Activated T-helper 1 cell treated with anti-CD3 and anti-CD28 coated beads, Interleukin-12 subunit alpha, Interleukin-12 subunit beta, Interleukin-2, Interleukin-4 antibody, amounts not matched to agents 30 ng/mL and 10 ng/mL and 1 ng/mL, durations not matched to agents 14 hours and 24 hours and 36 hours (primary cell): ENCODE results near the gene RBSN. TPM values are rescaled to one million over a fixed set of nuclear protein-coding genes. Genes with fewer than 3 reads are reported as not detected.

ENCODE experiments used
- DNase-seq: peaks from one replicate; pipeline ENCODE4 v3.0.0; 2021; ENCODE audit warnings: low spot score
- H3K27ac Mint-ChIP-seq: one replicate; pipeline ENCODE4 v1.8.0; 2021; ENCODE audit warnings: mild to moderate bottlenecking, mixed read lengths
- H3K27me3 Mint-ChIP-seq: one replicate; pipeline ENCODE4 v1.8.0; 2022; ENCODE audit warnings: mild to moderate bottlenecking, moderate library complexity, mixed read lengths; ENCODE audit not compliant: insufficient read depth
- H3K36me3 Mint-ChIP-seq: one replicate; pipeline ENCODE4 v1.8.0; 2021; ENCODE audit warnings: low read depth, mixed read lengths
- H3K4me1 Mint-ChIP-seq: one replicate; pipeline ENCODE4 v1.8.0; 2021; ENCODE audit warnings: low read depth, mixed read lengths
- H3K4me3 Mint-ChIP-seq: one replicate; pipeline ENCODE4 v1.8.0; 2021; ENCODE audit warnings: mild to moderate bottlenecking, moderate library complexity, mixed read lengths
- H3K9me3 Mint-ChIP-seq: one replicate; pipeline ENCODE4 v1.8.0; 2021; ENCODE audit warnings: mixed read lengths
- intact Hi-C: fragments of 100-400 bp; cut with micrococcal nuclease; formaldehyde crosslinking; loops from one replicate; pipeline ENCODE4 v1.15.1; 2024
- total RNA-seq: library from RNA; stranded (reverse); gene quantifications from 2 replicates; pipeline ENCODE4 v1.2.3, GENCODE V29; 2022

RBSN gene
- total RNA-seq, 1 donor from 2014 or later = 11.7 TPM

- Mint-ChIP-seq H3K27ac (no peak overlapping the region), H3K4me1 (no peaks in the 10 kb centered on the region), H3K27me3 (peaks cover 14% of the 10 kb centered on the region), H3K36me3 (no peaks in the 10 kb centered on the region), H3K4me3 (no peak overlapping the region), H3K9me3 (no peaks in the 10 kb centered on the region)
- intact Hi-C loops = no loop called here
- no peak for DNase-seq
Measured at GRCh38 chr3:15113884-15114283, 14.9 kb upstream of the RBSN start.

- Mint-ChIP-seq H3K27ac (no peak overlapping the region), H3K36me3 (no peaks in the 10 kb centered on the region), H3K4me3 (no peak overlapping the region), H3K27me3 (peaks cover 14% of the 10 kb centered on the region), H3K4me1 (no peaks in the 10 kb centered on the region), H3K9me3 (no peaks in the 10 kb centered on the region)
- intact Hi-C loops = no loop called here
- DNase-seq = no peak
Measured at GRCh38 chr3:15113471-15113870, 14.5 kb upstream of the RBSN start.

- intact Hi-C loops = no loop called here
- H3K4me1 Mint-ChIP-seq = peaks cover 4% of the 10 kb centered on the region
- no peak overlapping the region for H3K27ac Mint-ChIP-seq
- H3K27me3 Mint-ChIP-seq = peaks cover 18% of the 10 kb centered on the region
- no peaks in the 10 kb centered on the region for H3K9me3 Mint-ChIP-seq
- H3K36me3 Mint-ChIP-seq = no peaks in the 10 kb centered on the region
- H3K4me3 Mint-ChIP-seq = no peak overlapping the region
- DNase-seq = no peak
Measured at GRCh38 chr3:15112011-15112410, 13.1 kb upstream of the RBSN start.

GRCh38 chr3:15110206-15110605, 11.3 kb upstream of the RBSN start:
- no peaks in the 10 kb centered on the region for H3K9me3 Mint-ChIP-seq
- H3K36me3 Mint-ChIP-seq = no peaks in the 10 kb centered on the region
- H3K27me3 Mint-ChIP-seq = peaks cover 18% of the 10 kb centered on the region
- DNase-seq = no peak
- intact Hi-C loops = no loop called here
- peaks cover 4% of the 10 kb centered on the region for H3K4me1 Mint-ChIP-seq
- H3K27ac Mint-ChIP-seq = no peak overlapping the region
- no peak overlapping the region for H3K4me3 Mint-ChIP-seq

- no peak for DNase-seq
- no peak overlapping the region for H3K27ac Mint-ChIP-seq
- no peaks in the 10 kb centered on the region for H3K36me3 Mint-ChIP-seq
- H3K9me3 Mint-ChIP-seq = no peaks in the 10 kb centered on the region
- peaks cover 4% of the 10 kb centered on the region for H3K4me1 Mint-ChIP-seq
- intact Hi-C loops = loop anchor here (1.0 to 10.0 kb wide), 5 partner anchors 97 to 448 kb away; partner anchors contain the start of gene CAPN7
- no peak overlapping the region for H3K4me3 Mint-ChIP-seq
- peaks cover 14% of the 10 kb centered on the region for H3K27me3 Mint-ChIP-seq
Measured at GRCh38 chr3:15108869-15109268, 9.9 kb upstream of the RBSN start.

- Mint-ChIP-seq H3K9me3 (no peaks in the 10 kb centered on the region), H3K27me3 (peaks cover 11% of the 10 kb centered on the region), H3K4me3 (no peak overlapping the region), H3K4me1 (peaks cover 4% of the 10 kb centered on the region), H3K36me3 (no peaks in the 10 kb centered on the region), H3K27ac (no peak overlapping the region)
- intact Hi-C loops = loop anchor here (1.0 to 10.0 kb wide), 5 partner anchors 98 to 449 kb away; partner anchors contain the start of gene CAPN7
- peak; percentile 55 for DNase-seq
Measured at GRCh38 chr3:15108082-15108545, 9.2 kb upstream of the RBSN start.

GRCh38 chr3:15107075-15107947, 8.4 kb upstream of the RBSN start:
- intact Hi-C loops = loop anchor here (5.0 to 10.0 kb wide), 3 partner anchors 135 to 450 kb away; no protein-coding TSS in a partner anchor

GRCh38 chr3:15102836-15103235, 3.9 kb upstream of the RBSN start:
- Mint-ChIP-seq H3K36me3 (peaks cover 4% of the 10 kb centered on the region), H3K27me3 (peaks cover 6% of the 10 kb centered on the region), H3K4me3 (no peak overlapping the region), H3K9me3 (no peaks in the 10 kb centered on the region), H3K4me1 (peaks cover 19% of the 10 kb centered on the region), H3K27ac (no peak overlapping the region)
- intact Hi-C loops = loop anchor here (10.0 kb wide), 1 partner anchor 162 kb away; no protein-coding TSS in a partner anchor
- no peak for DNase-seq

More at GRCh38 chr3:15107075-15107947, 8.4 kb upstream of the RBSN start:
- Mint-ChIP-seq H3K27me3 (peaks cover 9% of the 10 kb centered on the region), H3K36me3 (no peaks in the 10 kb centered on the region), H3K9me3 (no peaks in the 10 kb centered on the region), H3K4me1 (peaks cover 4% of the 10 kb centered on the region), H3K4me3 (no peak overlapping the region), H3K27ac (no peak overlapping the region)
- DNase-seq = no peak

- H3K9me3 Mint-ChIP-seq = no peaks in the 10 kb centered on the region
- intact Hi-C loops = loop anchor here (10.0 kb wide), 1 partner anchor 163 kb away; no protein-coding TSS in a partner anchor
- peaks cover 4% of the 10 kb centered on the region for H3K36me3 Mint-ChIP-seq
- H3K4me3 Mint-ChIP-seq = no peak overlapping the region
- peaks cover 3% of the 10 kb centered on the region for H3K27me3 Mint-ChIP-seq
- DNase-seq = no peak
- H3K27ac Mint-ChIP-seq = no peak overlapping the region
- peaks cover 22% of the 10 kb centered on the region for H3K4me1 Mint-ChIP-seq
Measured at GRCh38 chr3:15102256-15102655, 3.3 kb upstream of the RBSN start.

- DNase-seq = no peak
- Mint-ChIP-seq H3K9me3 (no peaks in the 10 kb centered on the region), H3K4me1 (peaks cover 22% of the 10 kb centered on the region), H3K27ac (peak overlapping the region; percentile 98), H3K4me3 (peak overlapping the region; percentile 92), H3K36me3 (peaks cover 19% of the 10 kb centered on the region), H3K27me3 (peaks cover 2% of the 10 kb centered on the region)
- intact Hi-C loops = loop anchor here (1.0 to 10.0 kb wide), 12 partner anchors 34 to 921 kb away; partner anchors contain the start of genes BTD, CAPN7, CCDC174 and EAF1
Measured at GRCh38 chr3:15099364-15100098, 583 bp upstream of the RBSN start.

- H3K36me3 Mint-ChIP-seq = peaks cover 21% of the 10 kb centered on the region
- H3K27me3 Mint-ChIP-seq = peaks cover 2% of the 10 kb centered on the region
- DNase-seq = peak; percentile 49
- no peaks in the 10 kb centered on the region for H3K9me3 Mint-ChIP-seq
- peaks cover 22% of the 10 kb centered on the region for H3K4me1 Mint-ChIP-seq
- H3K4me3 Mint-ChIP-seq = peak overlapping the region; percentile 92
- H3K27ac Mint-ChIP-seq = peak overlapping the region; percentile 98
- intact Hi-C loops = loop anchor here (1.0 to 10.0 kb wide), 3 partner anchors 43 to 757 kb away; no protein-coding TSS in a partner anchor
Measured at GRCh38 chr3:15097891-15098290, 1.1 kb downstream of the RBSN start.

- no peaks in the 10 kb centered on the region for H3K9me3 Mint-ChIP-seq
- H3K4me3 Mint-ChIP-seq = no peak overlapping the region
- H3K27me3 Mint-ChIP-seq = no peaks in the 10 kb centered on the region
- no peak overlapping the region for H3K27ac Mint-ChIP-seq
- H3K36me3 Mint-ChIP-seq = peaks cover 27% of the 10 kb centered on the region
- H3K4me1 Mint-ChIP-seq = peaks cover 22% of the 10 kb centered on the region
- no peak for DNase-seq
- intact Hi-C loops = loop anchor here (10.0 kb wide), 1 partner anchor 759 kb away; no protein-coding TSS in a partner anchor
Measured at GRCh38 chr3:15096046-15096445, 2.9 kb downstream of the RBSN start.
